Stimulated activated CD8-positive, alpha-beta memory T cell treated with anti-CD3 and anti-CD28 coated beads, Interleukin-7, amount 100 ng/mL, for 1 hour (primary cell): ENCODE data around the gene SPESP1.

Experiments used
- DNase-seq, 2 donors: peaks; one replicate each; pipeline ENCODE4 v3.0.0-alpha.2; 2020; ENCODE audit warnings: low read depth in 2 of 2

Gene SPESP1

DNA sequence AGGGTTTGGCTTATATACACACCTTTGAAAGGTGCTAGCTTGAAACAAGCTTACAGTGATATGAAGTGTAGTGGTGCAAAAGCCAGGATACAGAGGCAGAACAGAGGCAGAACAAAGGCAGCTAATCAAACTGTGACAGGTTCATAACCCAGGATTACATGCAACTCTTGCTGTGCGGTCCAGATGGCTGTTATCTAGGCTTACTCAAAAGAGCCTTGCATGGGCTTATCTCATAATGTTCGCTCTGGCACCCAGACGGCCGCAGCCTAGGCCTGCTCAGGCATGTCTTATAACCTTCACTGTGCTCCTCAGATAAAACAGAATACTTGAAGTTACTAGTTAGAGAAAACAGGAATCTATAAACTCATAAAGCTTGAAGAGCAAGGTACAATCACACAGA is 61.4 kb downstream of the SPESP1 start:
- no peak for DNase-seq

DNA sequence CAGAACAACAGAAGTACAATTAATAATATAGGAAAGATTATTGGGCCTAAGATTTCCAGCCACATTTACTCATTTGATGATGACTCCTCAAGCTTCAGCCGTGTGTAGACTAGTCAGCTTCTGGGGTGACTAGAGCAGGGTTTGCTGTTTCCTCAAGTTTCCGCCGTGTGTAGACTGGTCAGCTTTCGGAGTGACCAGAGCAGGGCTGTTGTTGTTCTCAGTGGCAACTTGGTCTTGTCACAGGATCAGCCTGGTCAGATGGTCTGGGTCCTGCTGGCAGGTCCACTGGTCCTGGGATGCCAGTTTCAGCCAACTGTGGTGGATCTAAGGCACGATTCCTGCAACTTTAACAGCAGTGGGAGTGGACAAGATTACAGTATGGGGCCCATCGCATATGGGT is 62.4 kb downstream of the SPESP1 start:
- DNase-seq, result no peak

- no peak for DNase-seq
These were observed 63.0 kb downstream of the SPESP1 start for GRCh38 chr15:68993276-68993675.

- DNase-seq, result no peak
These were observed 63.8 kb downstream of the SPESP1 start for GRCh38 chr15:68994149-68994548.

GRCh38 chr15:68994981-68995761 is 64.8 kb downstream of the SPESP1 start:
- DNase-seq, result no peak
